Measurements from ENCODE around the gene MYD88. TPM values are rescaled to one million over a fixed set of nuclear protein-coding genes. Genes with fewer than 3 reads are reported as not detected.

Gene MYD88
- total and polyA plus RNA-seq, 9 of the 15 experiments (the other 6 are each of a cell fraction or from before 2014, with no cell fraction given): 3.2 to 47.3 (median 27.6) TPM

DNA sequence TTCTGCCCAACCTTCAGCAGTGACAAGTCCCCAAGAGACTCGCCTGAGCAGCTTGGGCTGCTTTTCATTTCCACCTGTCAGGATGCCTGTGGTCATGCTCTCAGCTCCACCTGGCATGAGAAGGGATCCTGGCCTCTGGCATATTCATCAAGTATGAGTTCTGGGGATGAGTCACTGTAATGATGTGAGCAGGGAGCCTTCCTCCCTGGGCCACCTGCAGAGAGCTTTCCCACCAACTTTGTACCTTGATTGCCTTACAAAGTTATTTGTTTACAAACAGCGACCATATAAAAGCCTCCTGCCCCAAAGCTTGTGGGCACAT lies 3.5 kb downstream of the MYD88 start (continued):
- TF ChIP-seq ESRRA (IDR thresholded peaks at IDR 0.05; ENCODE audit: borderline replicate concordance, low read depth) (no peak), ZNF347 (CRISPR knock-in tag; IDR thresholded peaks at IDR 0.05; ENCODE audit: low read depth) (no peak), ZNF316 (IDR thresholded peaks at IDR 0.05) (no peak), MCM2 (IDR thresholded peaks at IDR 0.05; ENCODE audit: low read depth) (no peak), FOS (IDR thresholded peaks at IDR 0.05; ENCODE audit: extremely low read depth, insufficient read length) (no peak), NONO (IDR thresholded peaks at IDR 0.05; ENCODE audit: low read depth in 2 of 2, low read length in 1 of 2) (no peak), KDM4B (IDR thresholded peaks at IDR 0.05; ENCODE audit: borderline replicate concordance in 2 of 2, low read depth in 1 of 2) (no peak), MCM7 (IDR thresholded peaks at IDR 0.05) (no peak), MCM5 (IDR thresholded peaks at IDR 0.05; ENCODE audit: low read depth) (no peak), POLR2B (IDR thresholded peaks at IDR 0.05; ENCODE audit: low read depth, partially characterized antibody) (no peak)
- TF ChIP-seq, protein P1, sequence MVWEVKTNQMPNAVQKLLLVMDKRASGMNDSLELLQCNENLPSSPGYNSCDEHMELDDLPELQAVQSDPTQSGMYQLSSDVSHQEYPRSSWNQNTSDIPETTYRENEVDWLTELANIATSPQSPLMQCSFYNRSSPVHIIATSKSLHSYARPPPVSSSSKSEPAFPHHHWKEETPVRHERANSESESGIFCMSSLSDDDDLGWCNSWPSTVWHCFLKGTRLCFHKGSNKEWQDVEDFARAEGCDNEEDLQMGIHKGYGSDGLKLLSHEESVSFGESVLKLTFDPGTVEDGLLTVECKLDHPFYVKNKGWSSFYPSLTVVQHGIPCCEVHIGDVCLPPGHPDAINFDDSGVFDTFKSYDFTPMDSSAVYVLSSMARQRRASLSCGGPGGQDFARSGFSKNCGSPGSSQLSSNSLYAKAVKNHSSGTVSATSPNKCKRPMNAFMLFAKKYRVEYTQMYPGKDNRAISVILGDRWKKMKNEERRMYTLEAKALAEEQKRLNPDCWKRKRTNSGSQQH (CRISPR knock-in tag; IDR thresholded peaks at IDR 0.05): no peak
- TF ChIP-seq, protein P2, sequence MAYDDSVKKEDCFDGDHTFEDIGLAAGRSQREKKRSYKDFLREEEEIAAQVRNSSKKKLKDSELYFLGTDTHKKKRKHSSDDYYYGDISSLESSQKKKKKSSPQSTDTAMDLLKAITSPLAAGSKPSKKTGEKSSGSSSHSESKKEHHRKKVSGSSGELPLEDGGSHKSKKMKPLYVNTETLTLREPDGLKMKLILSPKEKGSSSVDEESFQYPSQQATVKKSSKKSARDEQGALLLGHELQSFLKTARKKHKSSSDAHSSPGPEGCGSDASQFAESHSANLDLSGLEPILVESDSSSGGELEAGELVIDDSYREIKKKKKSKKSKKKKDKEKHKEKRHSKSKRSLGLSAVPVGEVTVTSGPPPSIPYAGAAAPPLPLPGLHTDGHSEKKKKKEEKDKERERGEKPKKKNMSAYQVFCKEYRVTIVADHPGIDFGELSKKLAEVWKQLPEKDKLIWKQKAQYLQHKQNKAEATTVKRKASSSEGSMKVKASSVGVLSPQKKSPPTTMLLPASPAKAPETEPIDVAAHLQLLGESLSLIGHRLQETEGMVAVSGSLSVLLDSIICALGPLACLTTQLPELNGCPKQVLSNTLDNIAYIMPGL (CRISPR knock-in tag; IDR thresholded peaks at IDR 0.05): no peak
